GM12878 (cell line): Measurements from ENCODE around the gene CCDC178. TPM values are rescaled to one million over a fixed set of nuclear protein-coding genes. Genes with fewer than 3 reads are reported as not detected.

ENCODE experiments used
- ATAC-seq: fragments of 200-7000 bp; cut with Tn5 transposase; 3 replicates; pipeline ENCODE4 v1.9.1; 2020; ENCODE audit warnings: mild to moderate bottlenecking, moderate library complexity
- BruUV-seq: library from RNA; stranded (reverse); fragments of 400-500 nt; replicated peaks from 2 replicates; lab custom pipeline; 2021; lab: Mats Ljungman, UMichigan
- CTCF ChIA-PET: fragments of 300-600 bp; sonication (Branson Sonifier 250); formaldehyde crosslinking; extraction: SDS; loops from one replicate; lab custom pipeline; 2021; ENCODE audit warnings: inconsistent platforms; lab: Yijun Ruan, JAX
- POLR2A ChIA-PET: fragments of 350-600 bp; formaldehyde crosslinking; extraction: SDS; loops from one replicate; lab custom pipeline; 2021; ENCODE audit warnings: inconsistent platforms; lab: Charles Lee
- RAD21 ChIA-PET: fragments of 300-600 bp; sonication (Branson Sonifier 250); formaldehyde crosslinking; loops from one replicate; lab custom pipeline; 2023; ENCODE audit warnings: antibody characterized with exemption; ENCODE audit not compliant: unreplicated experiment; lab: Charles Lee
- SMC1A ChIA-PET: fragments of 300-600 bp; sonication (Branson Sonifier 250); formaldehyde crosslinking; loops from one replicate; lab custom pipeline; 2023; ENCODE audit not compliant: unreplicated experiment, uncharacterized antibody; lab: Charles Lee
- DNase-seq: peaks from one replicate; pipeline ENCODE4 v3.0.0-alpha.2; 2011; ENCODE audit warnings: low read depth, low spot score
- FAIRE-seq: peaks from 3 replicates; lab custom pipeline; 2011; peaks lifted over from hg19 to GRCh38; lab: Jason Lieb, UNC
- H2AFZ ChIP-seq: 2 replicates; pipeline ENCODE4 v1.6.0; 2011; ENCODE audit warnings: low read depth, low read length, control low read depth; ENCODE audit not compliant: control insufficient read depth
- H3K27ac ChIP-seq: 2 replicates; pipeline ENCODE4 v1.5.1; 2011; ENCODE audit warnings: control low read depth; ENCODE audit not compliant: control insufficient read depth, insufficient read depth
- H3K27me3 ChIP-seq, 2 experiments: replicated peaks in 1 of 2; 2 replicates each; pipeline versions ENCODE4 v1.6.0 to v1.6.1; 2011; ENCODE audit warnings: low read length in 1 of 2; ENCODE audit not compliant: control insufficient read depth in 2 of 2, insufficient read depth in 2 of 2
- H3K36me3 ChIP-seq, 2 experiments: 2 replicates each; pipeline ENCODE4 v1.5.1; 2011; ENCODE audit warnings: low read length in 1 of 2; ENCODE audit not compliant: control insufficient read depth in 2 of 2, insufficient read depth in 2 of 2
- H3K4me1 ChIP-seq: 2 replicates; pipeline ENCODE4 v1.6.1; 2011; ENCODE audit warnings: mild to moderate bottlenecking, low read length, moderate library complexity, mixed read lengths; ENCODE audit not compliant: control insufficient read depth, insufficient read depth
- H3K4me2 ChIP-seq: 2 replicates; pipeline ENCODE4 v1.6.0; 2011; ENCODE audit warnings: control low read depth; ENCODE audit not compliant: control insufficient read depth, insufficient read depth
- H3K4me3 ChIP-seq: fragments of 200-600 bp; sonication (generic); 2 replicates; pipeline ENCODE4 v1.5.1; 2016
- H3K79me2 ChIP-seq: 2 replicates; pipeline ENCODE4 v1.6.0; 2011; ENCODE audit warnings: low read length; ENCODE audit not compliant: control insufficient read depth, insufficient read depth
- H3K9ac ChIP-seq: 2 replicates; pipeline ENCODE4 v1.8.0; 2011; ENCODE audit warnings: low read length, control low read depth, mixed read lengths; ENCODE audit not compliant: control insufficient read depth, insufficient read depth
- H3K9me3 ChIP-seq: replicated peaks from 3 replicates; pipeline ENCODE4 v1.5.1; 2011; ENCODE audit warnings: mild to moderate bottlenecking, low read length; ENCODE audit not compliant: control insufficient read depth, insufficient read depth
- H4K20me1 ChIP-seq: 2 replicates; pipeline ENCODE4 v1.6.0; 2011; ENCODE audit not compliant: control insufficient read depth, insufficient read depth
- BCL3 ChIP-seq: IDR thresholded peaks from 2 replicates; pipeline ENCODE4 v1.6.1; 2011; ENCODE audit warnings: borderline replicate concordance, low read depth, mild to moderate bottlenecking, moderate library complexity, low read length; ENCODE audit not compliant: insufficient read depth, poor library complexity, severe bottlenecking
- CBFB ChIP-seq: IDR thresholded peaks from 2 replicates; pipeline ENCODE4 v1.6.1; 2016; ENCODE audit warnings: antibody characterized with exemption, low read depth
- CBX3 ChIP-seq: fragments of 200-600 bp; sonication (generic); IDR thresholded peaks from 2 replicates; pipeline ENCODE4 v1.6.1; 2016; ENCODE audit warnings: low read depth, borderline replicate concordance
- CEBPZ ChIP-seq: fragments of 150-350 bp; IDR thresholded peaks from 2 replicates; pipeline ENCODE4 v1.6.1; 2016; ENCODE audit warnings: low read depth, low read length
- EED ChIP-seq: sonication (generic); IDR thresholded peaks from 2 replicates; pipeline ENCODE4 v1.6.1; 2016; ENCODE audit warnings: antibody characterized with exemption, low read depth
- GABPA ChIP-seq: IDR thresholded peaks from 2 replicates; pipeline ENCODE4 v1.6.1; 2014; ENCODE audit warnings: antibody characterized with exemption, low read depth, mild to moderate bottlenecking, inconsistent platforms
- HDAC6 ChIP-seq: fragments of 200-600 bp; sonication (generic); IDR thresholded peaks from one replicate; pipeline ENCODE4 v1.8.0; 2017; ENCODE audit warnings: antibody characterized with exemption; ENCODE audit not compliant: unreplicated experiment
- NBN ChIP-seq: fragments of 450-650 bp; IDR thresholded peaks from 2 replicates; pipeline ENCODE4 v1.6.1; 2016
- NFYA ChIP-seq: IDR thresholded peaks from 2 replicates; pipeline ENCODE4 v1.6.1; 2011; ENCODE audit warnings: low read depth, mild to moderate bottlenecking, low read length, improper control_type of control experiment, borderline replicate concordance
- RELA ChIP-seq: fragments of 450-650 bp; IDR thresholded peaks from 2 replicates; pipeline ENCODE4 v1.8.0; 2014; ENCODE audit warnings: borderline replicate concordance; ENCODE audit not compliant: partially characterized antibody
- REST ChIP-seq: IDR thresholded peaks from 2 replicates; pipeline ENCODE4 v1.6.1; 2012; ENCODE audit warnings: mild to moderate bottlenecking, low read depth, low read length
- SKIL ChIP-seq: fragments of 450-650 bp; IDR thresholded peaks from 2 replicates; pipeline ENCODE4 v1.6.1; 2017; ENCODE audit warnings: mild to moderate bottlenecking, low read depth, inconsistent platforms; ENCODE audit not compliant: poor library complexity, severe bottlenecking
- SMAD5 ChIP-seq: IDR thresholded peaks from 2 replicates; pipeline ENCODE4 v1.6.1; 2016; ENCODE audit warnings: antibody characterized with exemption, low read depth
- STAT3 ChIP-seq: IDR thresholded peaks from 2 replicates; pipeline ENCODE4 v1.6.1; 2011; ENCODE audit warnings: low read depth, low read length, improper control_type of control experiment
- WGBS: methylation state at CpG from one replicate; pipeline ENCODE4 v1.1.6; 2016; ENCODE audit warnings: low lambda C conversion rate; ENCODE audit not compliant: insufficient replicate concordance, insufficient coverage; ENCODE audit errors: missing lambda C conversion rate; 5-methylcytosine and 5-hydroxymethylcytosine counted together
- in situ Hi-C: fragments of 300-500 bp; cut with MboI; formaldehyde crosslinking; loops from 9 replicates; pipeline ENCODE4 v1.14.3; 2018; ENCODE audit warnings: mixed read lengths
- intact Hi-C: fragments of 100-400 bp; cut with micrococcal nuclease; formaldehyde crosslinking; loops from one replicate; pipeline ENCODE4 v1.14.2; 2022; ENCODE audit not compliant: unreplicated experiment
- polyA plus RNA-seq, 11 experiments: library from polyadenylated mRNA; depleted of rRNA in 4 of 11; unstranded in 6 of 11; stranded (reverse) in 5 of 11; fragments of >200 nt; fragmentation: Nextera tagmentation in 4 of 11; fragmentation: Illumina TruSeq in 1 of 11; extraction: Ambion mirVana in 4 of 11; extraction: Trizol in 1 of 11; gene quantifications; 1 replicate in 1 of 11; 2 replicates in 10 of 11; pipeline versions ENCODE4 v1.2.1 to v1.2.3, GENCODE V29; 2011 to 2016; ENCODE audit warnings: inconsistent platforms in 2 of 11, missing spikeins in 2 of 11, low read depth in 1 of 11
- total RNA-seq, 4 experiments: library from RNA; depleted of rRNA in 3 of 4; stranded (reverse); fragments of >200 nt in 3 of 4; fragmentation: Illumina TruSeq in 1 of 4; extraction: Trizol in 1 of 4; gene quantifications; 2 replicates each; pipeline versions ENCODE4 v1.2.1 to v1.2.3, GENCODE V29; 2013 to 2021

The CCDC178 gene
- total and polyA plus RNA-seq, 10 of the 15 experiments (the other 5 are each of a cell fraction or from before 2014, with no cell fraction given): 0.04 TPM; not detected in 9

GRCh38 chr18:33123862-33124518 is 316.5 kb downstream of the CCDC178 start:
- in situ Hi-C loops (no loop called here), intact Hi-C loops (no loop called here)
- H3K4me2 ChIP-seq: no peak overlapping the region
- ChIA-PET POLR2A (no interaction called here), RAD21 (no interaction called here), SMC1A (no interaction called here), CTCF (no interaction called here)
- ATAC-seq (no peak), DNase-seq (no peak), FAIRE-seq (no peak)
- H3K4me1 ChIP-seq: no peaks in the 10 kb centered on the region
- BruUV-seq: no TSS peak
- H3K9ac ChIP-seq: no peak overlapping the region
- no peaks in the 10 kb centered on the region for H3K36me3 ChIP-seq
- no peak overlapping the region for H3K4me3 ChIP-seq
- WGBS: 39% methylated on average over 7 of the region's 7 CpGs
- no peaks in the 10 kb centered on the region for H3K79me2 ChIP-seq
- no peak overlapping the region for H2AFZ ChIP-seq
- H3K27ac ChIP-seq: no peak overlapping the region
- H4K20me1 ChIP-seq: no peaks in the 10 kb centered on the region
- H3K27me3 ChIP-seq: no peaks in the 10 kb centered on the region
- H3K9me3 ChIP-seq: no peaks in the 10 kb centered on the region
- TF ChIP-seq HDAC6 (no peak), CBFB (no peak), GABPA (no peak), REST (no peak), RELA (no peak), SMAD5 (no peak), EED (no peak), CBX3 (no peak), NBN (no peak), BCL3 (no peak), SKIL (no peak), STAT3 (no peak), NFYA (no peak), CEBPZ (no peak)
